HL-60/S4 (cell line): ENCODE data around the gene LRRC56.

Source experiments
- in situ Hi-C: fragments of 300-500 bp; cut with MboI; formaldehyde crosslinking; loops from 2 replicates; pipeline ENCODE4 v1.14.3; 2022; ENCODE audit warnings: low sequenced_read_pairs

Gene LRRC56

DNA sequence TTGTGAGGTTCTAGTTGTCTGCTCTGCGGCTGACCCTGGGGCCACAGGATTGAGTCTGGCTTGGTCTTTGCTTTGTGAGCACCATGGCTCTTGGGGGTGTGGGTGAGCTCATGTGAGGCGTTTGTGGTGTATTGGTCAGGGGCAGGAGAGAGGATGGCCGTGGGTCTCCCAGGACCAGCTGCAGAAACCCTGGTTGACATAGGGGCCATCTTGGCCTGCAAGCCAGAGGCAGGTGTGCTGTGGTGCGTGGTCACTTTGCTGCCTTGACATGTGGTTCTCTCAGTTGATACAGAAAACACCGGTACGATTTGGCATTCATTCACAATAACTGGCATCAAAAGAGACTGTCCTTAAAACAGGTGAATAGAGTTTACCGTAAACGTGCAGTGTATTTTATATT, 50.2 kb downstream of the LRRC56 start:
- in situ Hi-C loops, result no loop called here

DNA sequence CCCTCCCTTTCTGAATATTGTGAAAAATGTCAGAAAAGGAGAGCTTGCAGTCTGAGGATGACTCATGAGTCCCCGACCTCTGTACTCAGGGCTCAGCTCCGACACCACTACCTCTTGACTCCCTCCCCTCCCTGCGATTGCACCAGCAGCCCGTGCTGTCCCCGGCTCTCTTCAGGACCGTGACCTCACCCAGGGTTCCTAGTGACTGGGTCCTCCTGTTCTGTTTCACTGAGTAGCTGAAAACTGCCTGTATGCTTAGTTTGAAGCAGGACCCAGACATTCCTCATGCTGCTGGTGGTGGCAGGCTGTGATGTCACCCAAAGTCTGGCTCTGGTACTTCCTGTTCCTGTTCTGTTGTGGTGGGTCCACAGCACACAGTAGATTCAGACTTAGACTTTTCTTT, 50.7 kb downstream of the LRRC56 start:
- in situ Hi-C loops, result no loop called here

DNA sequence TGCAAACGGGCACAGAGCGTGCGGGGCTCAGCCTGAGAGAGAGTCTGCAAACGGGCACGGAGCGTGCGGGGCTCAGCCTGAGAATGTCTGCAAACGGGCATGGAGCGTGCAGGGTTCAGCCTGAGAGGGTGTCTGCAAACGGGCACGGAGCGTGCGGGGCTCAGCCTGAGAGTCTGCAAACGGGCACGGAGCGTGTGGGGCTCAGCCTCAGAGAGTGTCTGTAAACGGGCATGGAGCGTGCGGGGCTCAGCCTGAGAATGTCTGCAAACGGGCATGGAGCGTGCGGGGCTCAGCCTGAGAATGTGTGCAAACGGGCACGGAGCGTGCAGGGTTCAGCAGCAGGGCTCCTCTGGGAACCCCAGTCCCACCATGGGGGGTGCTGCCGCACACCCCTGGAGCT, 52.5 kb downstream of the LRRC56 start:
- in situ Hi-C loops, result no loop called here

DNA sequence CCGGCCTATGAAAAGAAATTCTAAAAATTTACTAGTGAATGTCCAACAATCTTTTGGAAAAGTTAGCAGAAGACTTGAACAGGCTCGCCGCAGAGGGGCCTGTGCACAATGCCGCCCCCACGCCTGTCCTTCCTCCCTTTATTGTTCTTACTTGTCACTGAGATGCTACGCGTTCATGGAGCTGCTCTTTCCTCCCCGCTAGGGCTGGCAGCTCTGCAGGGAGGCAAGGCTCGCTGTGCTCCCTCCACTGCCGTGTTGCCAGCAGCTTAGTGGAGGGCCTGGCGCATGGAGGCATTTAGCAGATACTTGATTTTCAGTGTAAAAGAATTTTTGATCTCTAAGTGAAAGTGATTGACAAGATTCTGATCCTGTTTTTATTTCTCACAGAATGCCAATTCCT, 53.7 kb downstream of the LRRC56 start:
- in situ Hi-C loops, result no loop called here

DNA sequence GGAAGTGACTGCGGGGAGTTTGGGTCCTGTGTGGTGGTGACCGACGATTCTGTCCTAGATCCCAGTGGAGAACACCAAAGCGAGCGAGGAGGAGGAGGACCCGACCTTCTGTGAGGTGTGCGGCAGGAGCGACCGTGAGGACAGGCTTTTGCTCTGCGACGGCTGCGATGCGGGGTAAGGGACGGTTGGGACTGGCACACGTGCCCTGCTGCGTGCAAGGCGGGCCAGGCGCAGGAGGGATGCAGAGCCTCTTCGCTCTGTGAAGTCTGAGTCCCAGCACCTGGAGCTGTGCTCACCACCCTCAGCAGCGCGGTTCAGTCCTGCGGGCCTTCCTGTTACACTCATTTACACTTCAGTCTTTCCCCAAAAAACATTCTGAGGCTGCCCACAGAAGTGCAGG, 55.2 kb downstream of the LRRC56 start:
- in situ Hi-C loops, result no loop called here

DNA sequence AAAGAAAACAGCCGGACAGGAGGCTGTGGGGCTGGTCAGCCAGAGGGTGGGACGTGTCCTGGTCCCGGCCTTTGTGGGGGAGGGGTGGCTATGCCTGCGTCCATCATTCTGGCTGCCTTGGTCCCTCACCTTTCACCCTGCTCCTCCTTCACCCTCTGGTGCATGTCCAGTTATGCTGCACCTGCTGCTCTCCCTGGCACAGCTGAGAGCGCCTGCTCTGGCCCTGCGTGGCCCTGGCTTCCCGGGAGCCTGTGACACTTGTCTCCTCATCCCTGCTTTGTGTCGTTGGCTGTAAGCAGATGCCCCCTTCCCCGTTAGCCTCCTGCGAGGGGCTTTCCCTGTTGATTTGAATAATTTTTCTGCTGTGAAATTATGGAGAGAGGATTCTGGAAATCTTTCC, 55.6 kb downstream of the LRRC56 start:
- in situ Hi-C loops, result no loop called here

DNA sequence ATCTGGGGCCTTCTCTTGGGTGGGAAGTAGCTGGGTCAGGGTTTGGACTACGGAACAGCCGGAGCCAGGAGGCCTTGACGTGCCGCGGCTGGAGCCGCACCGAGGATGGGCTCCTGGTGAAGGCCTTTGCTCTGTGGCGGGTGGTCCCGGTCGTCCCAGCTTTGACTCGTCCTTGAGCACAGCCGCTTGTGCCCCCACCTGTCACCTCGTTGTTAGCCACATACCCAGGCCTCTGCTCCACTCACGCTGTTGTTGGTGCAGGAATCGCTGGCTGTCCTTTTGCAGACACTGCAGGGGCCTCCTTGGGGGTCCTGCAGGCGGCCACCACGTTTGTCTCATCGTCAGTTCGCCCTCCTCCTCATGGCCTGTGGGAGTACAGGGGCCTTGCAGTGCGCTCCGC, 56.0 kb downstream of the LRRC56 start:
- in situ Hi-C loops, result no loop called here

DNA sequence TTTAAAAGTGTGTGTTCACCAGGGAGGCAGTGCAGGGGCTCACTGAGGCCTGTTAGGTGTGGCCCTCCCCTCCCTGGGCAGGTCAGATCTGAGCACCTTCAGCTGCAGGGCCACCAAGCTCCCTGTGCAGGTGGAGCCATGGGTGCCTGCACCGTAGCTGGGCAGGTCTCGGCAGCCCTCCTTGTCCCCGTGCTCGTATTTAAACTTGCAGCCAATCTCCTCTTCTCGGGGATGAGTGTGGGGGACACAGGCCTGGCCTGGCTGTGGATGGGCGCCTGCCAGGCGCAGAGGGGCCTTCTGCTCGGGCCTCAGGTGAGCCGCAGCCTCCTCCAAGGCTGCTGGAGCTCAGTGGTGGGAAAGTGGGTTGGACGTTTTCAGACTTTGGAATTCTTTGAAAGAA, 58.1 kb downstream of the LRRC56 start:
- in situ Hi-C loops, result no loop called here

DNA sequence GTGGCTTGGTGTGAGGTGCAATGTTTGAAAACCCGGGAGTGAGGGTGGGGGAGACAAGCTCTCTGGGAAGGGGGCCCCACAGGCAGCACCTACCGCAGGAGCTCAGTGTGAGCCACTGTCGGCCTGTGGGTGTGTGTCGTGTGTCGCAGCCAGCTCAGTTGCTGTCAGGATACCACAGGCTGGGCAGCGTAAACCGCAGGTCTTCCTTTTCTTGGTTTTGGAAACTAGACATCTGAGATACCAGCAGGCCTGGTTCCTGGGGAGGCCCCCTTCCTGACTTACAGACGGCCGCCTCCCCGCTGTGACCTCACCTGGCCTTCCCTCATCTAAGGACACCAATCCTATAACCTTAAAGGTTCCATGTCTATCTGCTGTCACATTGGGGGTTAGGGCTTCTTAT, 59.0 kb downstream of the LRRC56 start:
- in situ Hi-C loops, result no loop called here

DNA sequence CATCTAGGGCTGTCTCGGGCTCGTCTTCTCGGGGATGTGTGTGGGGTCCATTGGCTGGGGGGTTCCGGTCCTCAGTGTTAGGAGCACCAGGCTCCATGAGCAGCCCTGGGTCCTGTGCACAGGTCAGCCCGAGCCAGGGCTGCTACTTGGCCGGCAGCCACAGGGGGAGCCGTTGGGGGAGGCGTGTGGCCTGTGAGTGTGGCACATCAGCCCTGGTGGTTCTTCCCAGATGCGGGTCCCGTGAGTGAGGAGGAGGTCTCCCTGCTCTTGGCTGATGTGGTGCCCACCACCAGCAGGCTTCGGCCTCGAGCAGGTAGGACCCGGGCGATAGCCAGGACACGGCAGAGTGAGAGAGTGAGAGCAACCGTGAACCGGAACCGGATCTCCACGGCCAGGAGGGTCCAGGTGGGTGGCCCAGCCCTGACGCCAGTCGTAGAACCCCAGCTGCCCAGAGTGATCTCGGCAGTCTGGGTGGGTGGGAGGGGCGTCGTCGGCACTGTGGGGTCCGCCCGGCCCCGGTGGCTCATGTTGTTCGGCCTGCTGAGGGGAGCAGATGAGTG, 59.9 kb downstream of the LRRC56 start:
- in situ Hi-C loops, result no loop called here

DNA sequence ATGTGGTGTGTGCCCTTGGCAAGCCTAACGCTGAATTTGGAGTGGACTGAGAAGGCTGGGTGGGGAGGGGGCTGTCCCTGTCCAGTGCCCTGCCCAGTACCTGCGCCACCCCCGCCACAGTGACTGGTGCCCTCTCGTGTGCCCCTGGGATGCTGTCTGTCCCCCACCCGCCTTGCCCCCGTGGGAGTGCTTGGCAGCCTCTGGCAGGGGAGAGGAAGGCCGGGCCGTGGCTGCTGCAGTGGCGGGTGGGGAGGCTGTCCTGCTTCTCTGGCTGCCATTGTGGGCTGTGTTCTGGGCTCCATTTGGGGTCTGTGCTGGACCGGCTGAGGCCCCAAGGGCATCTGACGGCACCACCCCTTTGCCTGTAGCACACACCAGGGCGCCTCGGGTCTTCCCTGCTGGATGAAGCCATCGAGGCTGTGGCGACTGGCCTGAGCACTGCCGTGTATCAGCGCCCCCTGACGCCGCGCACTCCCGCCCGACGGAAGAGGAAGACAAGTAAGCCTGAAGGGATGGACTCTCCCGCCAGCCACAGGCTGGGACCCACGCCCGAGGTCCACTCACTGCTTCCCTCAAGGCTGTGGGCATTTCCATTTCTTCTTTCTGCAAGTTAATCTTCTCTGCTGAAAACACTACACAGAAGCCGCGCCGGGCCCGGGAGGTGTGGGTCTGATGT, 60.8 kb downstream of the LRRC56 start:
- in situ Hi-C loops, result no loop called here

DNA sequence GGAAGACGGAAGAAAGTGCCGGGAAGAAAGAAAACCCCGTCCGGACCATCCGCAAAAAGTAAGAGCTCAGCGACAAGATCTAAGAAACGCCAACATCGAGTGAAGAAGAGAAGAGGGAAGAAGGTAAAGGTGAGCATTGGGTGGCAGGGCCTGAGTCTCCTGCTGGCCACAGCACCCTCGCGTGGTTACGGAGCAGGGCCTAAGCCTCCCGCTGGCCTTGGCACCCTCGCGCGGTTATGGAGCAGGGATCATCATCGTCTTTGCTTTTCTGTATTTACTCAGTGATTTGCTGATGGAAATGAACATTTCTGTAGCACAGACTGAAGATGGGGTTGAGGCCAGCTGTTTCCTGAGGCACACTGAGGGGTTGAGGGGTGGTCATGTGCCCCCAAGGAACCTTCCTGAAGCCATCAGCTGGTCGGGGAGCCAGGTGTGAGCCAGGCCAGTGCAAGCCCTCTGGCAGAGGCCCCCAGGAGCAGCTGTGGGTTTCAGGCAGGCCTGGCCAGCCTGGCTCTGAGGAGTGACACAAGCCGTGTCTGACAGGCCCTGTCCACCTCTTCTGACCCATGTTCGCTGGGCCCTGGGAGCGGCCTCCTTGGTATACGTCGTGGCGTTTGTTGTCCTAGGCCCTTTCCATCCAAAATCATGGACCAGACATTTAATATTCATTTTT, 64.4 kb downstream of the LRRC56 start:
- in situ Hi-C loops, result no loop called here

DNA sequence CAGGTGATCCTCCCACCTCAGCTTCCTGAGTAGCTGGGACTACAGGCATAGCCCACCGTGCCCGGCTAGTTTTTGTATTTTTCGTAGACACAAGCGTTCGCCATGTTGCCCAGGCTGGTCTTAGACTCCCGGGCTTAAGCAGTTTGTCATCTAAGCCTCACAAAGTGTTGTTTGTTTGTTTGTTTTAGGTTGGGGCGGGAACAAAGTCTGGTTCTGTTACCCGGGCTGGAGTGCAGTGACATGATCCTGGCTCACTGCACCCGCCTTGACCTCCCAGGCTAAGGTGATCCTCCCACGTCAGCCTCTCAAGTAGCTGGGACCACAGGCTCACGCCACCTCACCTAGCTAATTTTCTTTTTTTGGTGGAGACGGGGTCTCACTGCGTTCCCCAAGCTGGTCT, 65.8 kb downstream of the LRRC56 start:
- in situ Hi-C loops, result no loop called here
